Tibial nerve (tissue), 4 donors: ENCODE results near the gene RBM33. TPM values are rescaled to one million over a fixed set of nuclear protein-coding genes. Genes with fewer than 3 reads are reported as not detected.

Experiments used
- DNase-seq, 2 donors: peaks; one replicate each; pipeline ENCODE4 v3.0.0-alpha.2; 2019; ENCODE audit warnings: low spot score in 2 of 2
- H3K27ac ChIP-seq, 4 donors: fragments of 200-600 bp; sonication (generic) in 3 of 4; one replicate each; pipeline ENCODE4 v1.5.1; 2017 to 2019; ENCODE audit warnings: mild to moderate bottlenecking in 1 of 4
- H3K27me3 ChIP-seq, 2 donors: fragments of 200-600 bp; sonication (generic) in 1 of 2; one replicate each; pipeline versions ENCODE4 v1.5.1 to v1.6.0; 2017 to 2019
- H3K36me3 ChIP-seq, 3 donors: fragments of 200-600 bp; sonication (generic); one replicate each; pipeline ENCODE4 v1.5.1; 2018 to 2019
- H3K4me1 ChIP-seq, 4 donors: fragments of 200-600 bp; sonication (generic) in 3 of 4; one replicate each; pipeline ENCODE4 v1.5.1; 2017 to 2019
- H3K4me3 ChIP-seq, 4 donors: fragments of 200-600 bp; sonication (generic) in 3 of 4; one replicate each; pipeline ENCODE4 v1.5.1; 2017 to 2019; ENCODE audit warnings: mild to moderate bottlenecking in 1 of 4, moderate library complexity in 1 of 4
- H3K9me3 ChIP-seq, 4 donors: fragments of 200-600 bp; sonication (generic) in 3 of 4; one replicate each; pipeline ENCODE4 v1.5.1; 2017 to 2019
- EP300 ChIP-seq, 2 donors: sonication (generic); formaldehyde crosslinking; IDR thresholded peaks; one replicate each; pipeline ENCODE4 v1.6.1; 2017; ENCODE audit warnings: antibody characterized with exemption in 2 of 2, mild to moderate bottlenecking in 1 of 2
- POLR2A ChIP-seq, 2 donors: fragments of 450-650 bp; IDR thresholded peaks; one replicate each; pipeline ENCODE4 v1.6.1; 2017; ENCODE audit warnings: antibody characterized with exemption in 2 of 2, mild to moderate bottlenecking in 2 of 2, moderate library complexity in 2 of 2
- WGBS, 2 donors: methylation state at CpG; one replicate each; pipeline ENCODE4 v1.1.5; 2018; 5-methylcytosine and 5-hydroxymethylcytosine counted together
- total RNA-seq, 4 donors: library from RNA; depleted of rRNA; stranded (reverse); fragments of >200 nt; gene quantifications; one replicate each; pipeline ENCODE4 v1.1.0, GENCODE V29; 2016
- TF ChIP-seq, protein P1 (sequence below), 5 experiments: fragments of 200-600 bp in 3 of 5; fragments of 450-650 bp in 2 of 5; sonication (generic) in 3 of 5; IDR thresholded peaks; one replicate each; pipeline ENCODE4 v1.5.1; 2016 to 2019; ENCODE audit warnings: antibody characterized with exemption in 5 of 5, mild to moderate bottlenecking in 3 of 5, moderate library complexity in 2 of 5

Gene RBM33
- total RNA-seq, 4 donors from 2014 or later: 85.0 to 92.4 (median 88.3) TPM

GRCh38 chr7:155791836-155792235, 147.4 kb downstream of the RBM33 start:
- Histone ChIP-seq H3K4me1 (peaks cover 0 to 14% (median 1%) of the 10 kb centered on the region in 4 donors), H3K9me3 (no peaks in the 10 kb centered on the region), H3K4me3 (no peak overlapping the region), H3K36me3 (no peaks in the 10 kb centered on the region), H3K27me3 (peaks cover 0 to 6% of the 10 kb centered on the region in 2 donors), H3K27ac (no peak overlapping the region)
- no peak for TF ChIP-seq EP300 (IDR thresholded peaks at IDR 0.05)
- no peak for TF ChIP-seq POLR2A (IDR thresholded peaks at IDR 0.05)
- TF ChIP-seq, protein P1, sequence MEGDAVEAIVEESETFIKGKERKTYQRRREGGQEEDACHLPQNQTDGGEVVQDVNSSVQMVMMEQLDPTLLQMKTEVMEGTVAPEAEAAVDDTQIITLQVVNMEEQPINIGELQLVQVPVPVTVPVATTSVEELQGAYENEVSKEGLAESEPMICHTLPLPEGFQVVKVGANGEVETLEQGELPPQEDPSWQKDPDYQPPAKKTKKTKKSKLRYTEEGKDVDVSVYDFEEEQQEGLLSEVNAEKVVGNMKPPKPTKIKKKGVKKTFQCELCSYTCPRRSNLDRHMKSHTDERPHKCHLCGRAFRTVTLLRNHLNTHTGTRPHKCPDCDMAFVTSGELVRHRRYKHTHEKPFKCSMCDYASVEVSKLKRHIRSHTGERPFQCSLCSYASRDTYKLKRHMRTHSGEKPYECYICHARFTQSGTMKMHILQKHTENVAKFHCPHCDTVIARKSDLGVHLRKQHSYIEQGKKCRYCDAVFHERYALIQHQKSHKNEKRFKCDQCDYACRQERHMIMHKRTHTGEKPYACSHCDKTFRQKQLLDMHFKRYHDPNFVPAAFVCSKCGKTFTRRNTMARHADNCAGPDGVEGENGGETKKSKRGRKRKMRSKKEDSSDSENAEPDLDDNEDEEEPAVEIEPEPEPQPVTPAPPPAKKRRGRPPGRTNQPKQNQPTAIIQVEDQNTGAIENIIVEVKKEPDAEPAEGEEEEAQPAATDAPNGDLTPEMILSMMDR (IDR thresholded peaks at IDR 0.05): no peak
- 73 to 79% methylated on average over 6 of the region's 7 CpGs for WGBS, 2 donors
- no peak for DNase-seq

DNA sequence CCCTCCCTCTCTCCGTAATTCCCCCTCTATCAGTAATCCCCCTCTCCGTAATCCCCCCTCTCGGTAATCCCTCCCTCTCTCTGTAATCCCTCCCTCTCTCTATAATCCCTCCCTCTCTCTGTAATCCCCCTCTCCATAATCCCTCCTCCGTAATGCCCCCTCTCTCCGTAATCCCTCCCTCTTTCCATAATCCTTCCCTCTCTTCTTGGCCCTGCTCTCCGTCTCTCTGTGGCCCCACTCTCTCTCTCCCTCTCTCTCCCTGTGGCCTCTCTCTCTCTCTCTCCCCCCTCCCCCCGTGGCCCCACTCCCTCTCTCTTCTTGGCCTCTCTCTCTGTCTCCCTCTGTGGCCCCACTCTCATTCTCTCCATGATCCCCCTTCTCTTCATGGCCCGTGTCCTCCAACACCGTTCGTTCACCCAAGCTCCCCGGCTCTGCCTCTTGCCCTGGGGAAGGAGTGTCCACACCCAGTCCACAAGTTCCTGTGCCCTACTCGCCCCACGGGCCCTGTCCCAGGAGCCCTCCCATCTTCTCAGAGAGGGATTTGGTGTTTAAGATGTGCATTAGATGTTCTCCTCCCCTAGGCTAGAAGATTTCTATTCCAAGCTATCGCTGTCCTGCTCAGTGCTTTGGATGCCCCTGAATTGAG, 148.0 kb downstream of the RBM33 start:
- WGBS, 2 donors: 89 to 93% methylated on average over 12 to 14 of the region's 14 CpGs
- Histone ChIP-seq H3K27me3 (peaks cover 0 to 11% of the 10 kb centered on the region in 2 donors), H3K27ac (no peak overlapping the region)

GRCh38 chr7:155792999-155793560, 148.6 kb downstream of the RBM33 start:
- peaks cover 0 to 14% of the 10 kb centered on the region in 2 donors for H3K27me3 ChIP-seq
- 82 to 89% methylated on average over 11 of the region's 11 CpGs for WGBS, 2 donors

More for the DNA sequence above, 148.0 kb downstream of the RBM33 start:
- no peak for DNase-seq
- Histone ChIP-seq H3K9me3 (no peaks in the 10 kb centered on the region), H3K4me3 (no peak overlapping the region), H3K4me1 (peaks cover 0 to 14% (median 0%) of the 10 kb centered on the region in 4 donors), H3K36me3 (no peaks in the 10 kb centered on the region)
- TF ChIP-seq POLR2A (IDR thresholded peaks at IDR 0.05) (no peak), EP300 (IDR thresholded peaks at IDR 0.05) (no peak)
- TF ChIP-seq, protein P1 (IDR thresholded peaks at IDR 0.05): no peak

GRCh38 chr7:155793720-155794119, 149.3 kb downstream of the RBM33 start:
- no peak for TF ChIP-seq EP300 (IDR thresholded peaks at IDR 0.05)
- TF ChIP-seq, protein P1 (IDR thresholded peaks at IDR 0.05): no peak
- TF ChIP-seq POLR2A (IDR thresholded peaks at IDR 0.05): no peak
- H3K36me3 ChIP-seq: no peaks in the 10 kb centered on the region
- no peaks in the 10 kb centered on the region for H3K9me3 ChIP-seq
- DNase-seq: no peak
- H3K4me3 ChIP-seq: no peak overlapping the region
- H3K27me3 ChIP-seq: peaks cover 0 to 14% of the 10 kb centered on the region in 2 donors
- peaks cover 0 to 10% (median 0%) of the 10 kb centered on the region in 4 donors for H3K4me1 ChIP-seq
- 85 to 87% methylated on average over 4 of the region's 4 CpGs for WGBS, 2 donors
- no peak overlapping the region for H3K27ac ChIP-seq

More at GRCh38 chr7:155792999-155793560, 148.6 kb downstream of the RBM33 start:
- Histone ChIP-seq H3K4me1 (peaks cover 0 to 10% (median 0%) of the 10 kb centered on the region in 4 donors), H3K36me3 (no peaks in the 10 kb centered on the region), H3K27ac (no peak overlapping the region), H3K9me3 (no peaks in the 10 kb centered on the region), H3K4me3 (no peak overlapping the region)
- DNase-seq: no peak
- TF ChIP-seq, protein P1 (IDR thresholded peaks at IDR 0.05): no peak
- TF ChIP-seq POLR2A (IDR thresholded peaks at IDR 0.05) (no peak), EP300 (IDR thresholded peaks at IDR 0.05) (no peak)

GRCh38 chr7:155794196-155794595, 149.7 kb downstream of the RBM33 start:
- Histone ChIP-seq H3K4me1 (peaks cover 0 to 10% (median 0%) of the 10 kb centered on the region in 4 donors), H3K4me3 (no peak overlapping the region), H3K36me3 (no peaks in the 10 kb centered on the region), H3K9me3 (no peaks in the 10 kb centered on the region), H3K27ac (no peak overlapping the region), H3K27me3 (peaks cover 0 to 18% of the 10 kb centered on the region in 2 donors)
- no peak for DNase-seq
- 79% methylated on average over 9 of the region's 9 CpGs for WGBS, 2 donors
- TF ChIP-seq EP300 (IDR thresholded peaks at IDR 0.05): no peak
- TF ChIP-seq POLR2A (IDR thresholded peaks at IDR 0.05): no peak
- TF ChIP-seq, protein P1 (IDR thresholded peaks at IDR 0.05): no peak
